ENCODE measurements around the gene SEC11A.
A peak's percentile ranks its signal among the peaks of the same experiment; 100 is the strongest.
"Not testable (repeated sequence)": the region's sequence is repeated elsewhere in the genome, so short reads cannot be mapped to it uniquely, and the experiment has no call there.

SEC11A gene

DNA sequence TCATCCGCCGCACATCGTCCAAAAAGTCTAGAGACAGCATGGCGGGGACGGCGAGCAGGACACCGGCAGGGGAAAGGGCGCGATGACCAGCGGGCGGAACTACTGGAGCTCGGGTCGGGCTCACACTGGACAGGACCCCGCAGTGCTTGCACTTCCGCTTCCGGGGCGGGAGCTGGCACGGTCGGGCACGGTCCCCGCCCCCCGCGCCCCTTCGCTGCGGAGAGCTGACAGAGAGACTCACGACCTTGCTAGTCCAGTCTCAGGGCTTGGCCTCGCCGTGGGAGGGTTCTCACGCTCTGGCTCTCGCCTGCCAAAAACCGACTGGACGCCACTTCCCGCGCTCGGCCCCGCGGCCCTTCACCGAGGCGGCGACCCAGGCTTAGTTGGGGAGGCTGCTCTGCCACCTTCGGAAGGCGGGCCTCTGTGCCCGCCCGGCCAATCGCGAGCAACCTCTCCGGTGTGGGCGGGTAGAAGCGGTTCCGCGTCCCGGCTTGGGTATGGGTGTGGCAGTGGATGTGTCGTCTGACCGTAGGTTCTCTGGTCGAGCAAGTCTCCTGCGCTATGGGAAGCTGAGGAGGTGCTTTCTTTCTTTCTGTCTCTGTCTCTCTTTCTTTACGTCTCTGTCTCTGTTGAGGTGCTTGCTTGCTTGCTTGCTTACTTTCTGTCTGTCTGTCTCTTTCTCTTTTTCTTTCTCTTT, at the start of gene SEC11A:
Gene SEC11A (minus strand): TSS at position 104 of the 697 bp plus-strand sequence. CDS start 64 bp downstream, at position 40.
- peak; percentile 96 for DNase-seq

DNA sequence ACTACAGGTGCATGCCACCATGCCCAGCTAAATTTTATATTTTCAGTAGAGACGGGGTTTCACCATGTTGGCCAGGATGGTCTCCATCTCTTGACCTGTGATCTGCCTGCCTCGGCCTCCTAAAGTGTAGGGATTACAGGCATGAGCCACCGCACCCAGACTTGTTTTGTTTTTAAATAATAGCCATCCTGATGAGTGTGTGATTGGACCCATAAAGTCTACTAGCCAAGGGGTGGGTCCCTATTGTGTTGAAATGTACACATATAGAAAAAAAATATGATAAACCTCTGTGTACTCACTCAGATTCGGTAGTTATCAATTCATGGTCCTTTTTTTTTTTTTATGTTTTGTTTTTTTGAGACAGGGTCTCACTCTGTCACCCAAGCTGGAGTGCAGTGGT, 49.7 kb upstream of the SEC11A start:
- DNase-seq, result no peak

- DNase-seq, result no peak
Measured at GRCh38 chr15:84764989-84765388, 49.0 kb upstream of the SEC11A start.

- no peak for DNase-seq
Measured at GRCh38 chr15:84764585-84764984, 48.6 kb upstream of the SEC11A start.

DNA sequence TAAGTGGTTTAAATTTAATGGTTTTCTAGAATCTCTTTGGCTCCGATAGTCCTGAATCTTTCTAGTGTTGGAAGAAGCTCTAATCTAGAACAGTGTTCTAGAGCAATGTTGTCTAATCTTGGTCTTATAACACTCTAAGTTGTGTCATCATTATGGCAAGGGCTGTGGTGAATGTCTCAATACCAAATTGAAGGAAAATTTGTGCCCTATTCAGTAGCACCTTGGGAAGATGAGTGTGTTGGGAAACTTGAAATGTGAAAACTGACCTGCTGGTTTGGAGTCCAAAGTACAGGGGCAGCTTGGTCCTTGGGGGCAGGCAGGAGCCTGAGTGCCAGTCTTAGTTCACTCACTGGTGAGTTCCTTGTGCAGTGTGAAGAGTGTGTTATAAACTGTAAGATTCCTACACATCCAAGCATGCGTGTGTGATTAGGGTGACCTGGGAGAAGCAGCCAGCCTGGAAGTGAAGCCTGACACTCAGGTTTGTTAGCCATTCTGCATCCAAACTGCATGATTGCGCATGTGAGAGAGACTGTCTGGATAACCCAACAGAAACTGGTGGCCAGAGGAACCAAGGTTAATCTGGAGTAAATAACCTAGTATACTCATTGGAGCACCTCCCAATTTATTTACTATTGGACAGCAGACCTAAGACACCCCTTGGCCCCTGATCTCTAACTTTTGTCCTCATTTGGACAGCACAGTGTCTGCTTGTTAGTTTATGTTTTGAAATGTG, 47.1 kb upstream of the SEC11A start:
- DNase-seq, result no peak

DNA sequence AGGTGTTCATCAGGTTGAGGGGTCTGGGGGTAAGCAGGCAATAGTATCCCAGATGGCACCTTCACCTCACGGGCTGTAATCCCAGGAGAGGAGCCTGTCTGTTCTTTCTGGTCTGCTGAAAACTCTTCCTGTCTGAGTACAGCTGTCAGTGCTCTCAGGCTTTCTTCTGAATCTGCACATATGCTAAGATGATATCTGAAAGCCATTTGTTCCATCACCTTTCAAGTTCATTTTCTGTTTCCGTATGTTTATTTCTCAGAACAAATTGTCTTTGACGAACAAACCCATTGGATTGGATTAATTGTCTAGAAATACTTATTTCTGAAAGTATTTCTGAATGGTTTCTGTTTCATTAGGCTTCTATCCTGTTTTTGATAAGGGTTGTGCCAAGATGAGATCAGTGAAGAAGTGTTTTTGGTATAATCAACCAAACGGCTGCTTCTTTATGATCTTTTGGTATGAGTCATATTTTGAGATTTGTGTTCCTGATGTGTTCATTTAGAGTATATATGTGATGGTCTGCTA, 45.7 kb upstream of the SEC11A start:
- no peak for DNase-seq

DNA sequence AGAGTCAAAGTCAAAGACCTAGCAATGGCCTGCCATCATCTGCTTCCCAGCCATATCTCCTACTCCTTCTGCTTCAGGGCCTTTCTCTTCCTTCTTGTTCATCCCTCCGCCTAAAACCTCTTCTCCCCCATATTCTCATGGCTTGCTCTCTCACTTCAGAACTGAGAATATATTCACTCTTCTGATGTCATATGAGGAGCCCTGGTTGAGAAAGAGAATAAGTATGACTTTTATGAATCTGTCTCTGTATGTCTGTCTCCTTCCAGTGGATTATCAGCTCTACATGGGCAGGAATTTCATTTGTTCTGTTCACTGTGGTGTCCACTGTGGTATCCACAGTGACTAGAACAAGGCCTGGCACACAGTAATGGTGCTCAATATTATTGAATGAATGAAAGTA, 44.3 kb upstream of the SEC11A start:
- DNase-seq, result no peak

DNA sequence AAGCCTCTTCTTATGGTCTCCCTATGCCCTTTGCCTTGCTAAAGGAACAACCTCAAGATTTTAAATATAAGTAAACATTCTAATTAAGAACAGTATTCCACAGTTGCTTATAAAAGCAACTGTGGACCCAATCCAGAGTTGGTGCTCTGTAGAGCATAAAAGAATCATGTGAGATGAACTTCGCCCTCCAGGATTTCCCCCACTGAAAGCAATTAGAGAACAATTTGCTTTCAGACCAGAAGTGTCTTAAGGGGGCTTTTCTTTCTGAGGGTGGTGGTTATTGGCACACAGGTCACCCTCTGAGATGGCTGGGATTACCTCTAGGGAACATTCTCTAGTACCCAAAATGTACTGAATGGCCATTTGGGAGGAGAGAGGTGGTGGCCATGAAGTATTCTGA, 43.1 kb upstream of the SEC11A start:
- no peak for DNase-seq

- DNase-seq, result no peak
Measured at GRCh38 chr15:84755736-84756527, 40.0 kb upstream of the SEC11A start.

- DNase-seq, result not testable (repeated sequence)
Measured at GRCh38 chr15:84754889-84755288, 39.0 kb upstream of the SEC11A start.

DNA sequence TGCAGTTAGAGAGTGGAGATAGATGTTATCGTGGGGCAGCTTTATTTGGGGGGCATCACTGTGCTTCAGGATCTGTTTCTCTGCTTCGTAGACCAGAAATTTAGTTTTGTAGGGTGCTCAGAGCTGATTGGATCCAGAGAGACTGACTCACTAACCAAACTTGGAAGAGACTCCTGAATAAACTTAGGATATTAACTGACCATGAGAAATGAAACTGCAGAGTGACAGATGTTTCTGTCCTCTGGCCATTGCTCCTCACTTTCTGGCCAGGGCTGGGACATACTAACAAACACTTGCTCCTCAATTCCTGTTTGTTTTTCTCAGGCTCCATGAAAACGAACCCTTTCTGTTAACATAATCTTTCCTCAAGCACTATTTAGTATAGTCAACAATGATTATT, 36.8 kb upstream of the SEC11A start:
- DNase-seq, result no peak

DNA sequence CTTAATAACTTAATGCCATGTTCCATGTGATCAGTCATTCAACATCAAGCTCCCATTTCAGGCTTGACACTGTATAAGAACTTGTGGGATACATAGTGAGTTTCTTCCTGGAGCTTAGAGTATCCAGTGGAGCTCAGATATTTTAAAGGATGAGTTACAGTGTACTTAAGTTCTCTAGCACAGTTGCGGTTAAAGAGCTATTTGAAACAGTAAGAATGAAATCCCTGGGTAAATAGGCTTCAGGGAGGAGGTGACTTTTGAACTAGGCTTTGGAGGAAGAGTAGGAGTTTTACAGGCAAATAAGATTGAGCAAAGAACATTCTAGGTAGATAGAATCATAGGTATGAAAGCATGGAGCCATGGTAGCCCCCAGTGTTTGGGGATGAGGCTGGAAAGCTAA, 36.3 kb upstream of the SEC11A start:
- DNase-seq, result no peak

GRCh38 chr15:84751721-84752120, 35.8 kb upstream of the SEC11A start:
- DNase-seq, result not testable (repeated sequence)

DNA sequence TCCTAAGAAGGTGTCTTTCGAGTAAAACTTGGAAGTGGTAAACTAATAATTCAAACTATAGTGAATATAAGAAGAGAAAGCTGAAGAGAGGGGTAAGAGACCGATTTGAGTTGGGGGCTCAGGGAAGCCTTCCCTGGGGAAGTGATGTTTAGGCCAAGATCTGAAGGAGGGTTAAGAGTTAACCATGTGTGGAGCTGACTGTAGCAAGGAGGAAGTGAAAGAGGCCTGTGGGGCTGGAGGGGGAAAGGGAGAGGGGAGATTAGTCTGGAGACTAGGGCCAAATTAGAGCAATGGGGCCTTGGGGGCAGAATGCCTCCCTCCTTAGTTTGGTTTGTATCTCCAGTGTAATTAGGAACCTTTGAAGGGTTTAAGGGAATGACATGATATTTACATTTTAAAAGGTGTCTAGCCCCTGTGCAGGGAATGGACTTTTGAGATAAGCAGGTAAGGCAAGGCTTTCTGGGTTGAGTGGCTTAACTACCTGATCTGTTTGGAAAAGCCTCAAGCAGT, 34.7 kb upstream of the SEC11A start:
- DNase-seq, result peak; percentile 67

DNA sequence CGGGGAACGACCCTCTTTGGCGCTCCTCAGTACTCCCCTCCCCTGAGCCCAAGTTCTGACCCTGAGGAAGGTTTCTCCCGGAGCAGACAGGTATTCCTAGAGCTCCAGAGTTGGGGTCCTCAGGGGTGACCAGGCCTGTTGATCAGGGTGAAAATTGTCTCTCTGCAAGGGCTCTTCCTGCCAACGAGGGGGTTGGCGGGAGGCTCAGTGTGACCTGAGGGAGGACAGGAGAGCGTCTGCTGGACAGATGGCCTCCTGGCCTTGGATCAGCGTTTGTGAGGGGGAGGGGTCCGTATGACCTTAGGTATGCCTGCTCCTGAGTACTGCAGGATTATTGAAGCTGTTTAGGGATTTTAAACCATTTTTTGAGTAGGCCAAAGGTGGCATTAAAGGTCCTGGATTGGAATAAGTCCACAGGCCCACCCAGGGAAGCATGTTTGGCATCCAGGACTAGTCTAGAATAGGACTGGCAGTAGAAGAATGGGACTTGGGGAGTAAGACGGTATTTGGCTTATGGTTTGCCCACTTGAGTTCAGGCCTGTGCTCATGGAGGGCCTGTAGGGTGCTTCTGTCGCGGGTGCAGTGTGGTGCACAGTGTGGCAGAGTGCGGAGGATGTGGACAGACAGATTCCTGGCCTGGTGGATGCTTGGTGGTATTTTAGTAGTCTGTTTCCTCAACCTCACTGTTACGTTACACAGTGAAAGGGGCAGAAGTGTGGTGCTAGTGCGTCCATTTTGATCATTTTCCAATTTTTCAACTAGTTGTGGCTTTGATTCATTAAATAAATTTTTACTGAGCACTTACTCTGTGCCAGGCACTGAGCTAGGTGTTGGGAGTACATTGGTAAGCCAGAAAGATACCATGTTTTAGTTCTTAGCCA, 33.4 kb upstream of the SEC11A start:
- peak; percentile 73 for DNase-seq

DNA sequence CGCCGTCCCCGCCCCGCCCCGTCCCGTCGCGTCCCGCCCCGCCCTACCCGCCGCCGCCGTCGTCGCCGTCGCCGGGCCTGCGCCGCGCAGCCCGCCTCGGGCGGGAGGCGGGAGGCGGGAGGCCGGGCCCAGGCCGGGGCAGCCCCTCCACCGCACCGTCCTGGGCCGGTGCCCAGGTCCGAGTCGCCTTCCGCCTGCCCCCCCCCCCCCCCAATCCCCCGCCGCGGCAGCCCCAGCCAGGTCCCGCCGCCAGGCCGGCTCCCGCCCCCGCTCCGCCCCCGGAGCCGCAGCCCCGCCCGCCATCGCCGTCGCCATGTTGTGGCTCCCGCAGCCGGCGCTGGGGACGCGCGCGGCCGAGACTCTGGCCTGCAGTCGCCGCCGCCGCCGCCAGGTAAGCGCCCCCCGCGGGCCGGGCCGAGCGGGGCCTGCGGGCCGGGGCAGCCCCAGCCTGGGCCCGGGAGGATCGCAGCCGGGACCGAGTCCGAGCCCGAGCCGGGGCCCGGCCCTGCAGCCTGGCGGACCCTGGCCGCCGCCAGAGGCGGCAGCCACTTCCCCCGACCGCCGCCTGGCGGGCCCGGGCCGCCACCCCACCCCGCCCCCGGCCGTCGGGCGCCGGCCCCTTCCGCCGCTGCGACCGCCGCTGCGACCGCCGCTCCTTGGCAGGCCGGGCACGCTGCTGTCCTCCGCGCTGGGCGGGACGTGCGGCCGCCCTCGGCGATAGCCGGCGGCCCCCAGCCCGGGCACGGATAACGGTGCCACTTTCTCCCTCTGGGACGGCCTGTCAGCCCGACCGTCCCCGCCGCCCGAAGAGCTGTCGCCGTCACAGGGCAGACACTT, 32.6 kb upstream of the SEC11A start, which contains the start of gene ZNF592:
Gene ZNF592 (plus strand): TSS at position 319 of the 837 bp plus-strand sequence. CDS start 34,084 bp downstream, outside the sequence.
- peak; percentile 88 for DNase-seq

GRCh38 chr15:84747416-84748273, 31.7 kb upstream of the SEC11A start:
- peak; percentile 90 for DNase-seq

DNA sequence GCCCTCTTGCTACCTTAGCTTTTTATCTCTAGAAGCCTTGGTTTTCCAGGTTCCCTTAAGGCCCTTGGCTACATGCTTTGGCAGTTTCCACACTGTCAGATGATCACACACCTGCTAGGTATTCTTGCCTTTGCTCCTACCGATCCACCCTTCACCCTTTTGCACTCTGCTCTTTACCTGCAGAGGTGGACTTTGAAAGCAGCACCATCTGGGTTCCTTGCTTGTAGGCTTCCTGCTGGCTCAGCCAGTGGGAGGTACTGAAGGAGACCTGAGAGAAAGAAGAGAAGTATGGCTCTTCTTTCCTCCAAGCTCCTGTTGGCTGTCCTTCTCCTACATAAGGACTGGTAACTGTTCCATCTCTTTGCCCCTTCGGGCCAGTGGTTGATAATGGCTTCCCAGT, 25.2 kb upstream of the SEC11A start:
- peak; percentile 84 for DNase-seq

DNA sequence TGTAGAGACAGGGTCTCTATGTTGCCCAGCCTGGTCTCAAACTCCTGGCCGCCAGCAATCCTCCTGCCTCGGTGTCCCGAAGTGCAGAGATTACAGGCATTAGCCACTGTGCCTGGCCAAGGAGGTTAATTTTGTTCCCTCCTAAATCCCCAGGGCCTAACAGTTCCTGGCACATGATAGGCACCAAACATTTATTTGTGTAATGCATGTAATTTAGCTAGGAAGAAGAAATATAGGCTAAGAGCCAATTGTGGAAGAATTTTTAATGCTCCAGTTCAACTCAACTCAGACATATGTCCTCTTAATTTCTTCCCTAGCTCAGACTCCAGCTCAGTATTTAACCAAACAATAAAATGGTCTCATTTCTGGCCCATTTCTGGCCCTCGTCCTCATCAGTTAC, 24.8 kb upstream of the SEC11A start:
- no peak for DNase-seq

DNA sequence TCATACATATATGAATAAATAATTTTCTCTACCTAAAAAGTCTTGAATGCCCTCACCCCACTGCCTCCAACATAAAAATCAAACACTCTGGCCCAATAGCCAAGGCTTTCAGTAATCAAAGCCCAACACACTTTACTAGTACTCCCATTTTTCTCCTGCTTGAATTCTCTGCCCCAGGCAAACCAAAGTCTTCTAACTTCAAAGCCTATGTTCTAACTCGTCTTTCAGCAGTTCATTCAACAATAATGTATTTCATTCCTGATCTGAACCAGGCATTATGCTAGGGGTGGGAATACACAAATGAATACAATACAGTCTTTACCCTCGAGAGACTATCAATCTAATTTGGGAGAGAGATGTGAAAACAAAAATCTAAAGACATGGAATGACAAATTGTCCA, 21.1 kb upstream of the SEC11A start:
- no peak for DNase-seq

Measured in RPMI8226 (cell line).